PC-3 (cell line): Measurements from ENCODE around the gene SLC2A14.
"Not testable (repeated sequence)": the region's sequence is repeated elsewhere in the genome, so short reads cannot be mapped to it uniquely, and the experiment has no call there.

Source experiments
- EZH2 ChIP-seq: fragments of 300-600 bp; sonication (generic); IDR thresholded peaks from one replicate; pipeline ENCODE4 v1.6.1; 2017; ENCODE audit warnings: antibody characterized with exemption, mild to moderate bottlenecking, low read length; ENCODE audit not compliant: unreplicated experiment
- EZH2phosphoT487 ChIP-seq: fragments of 300-600 bp; sonication (generic); IDR thresholded peaks from 2 replicates; pipeline ENCODE4 v1.6.1; 2018; ENCODE audit warnings: mild to moderate bottlenecking, antibody characterized with exemption, low read length, borderline replicate concordance
- TF ChIP-seq, protein P1 (sequence below): fragments of 300-600 bp; sonication (generic); conservative IDR thresholded peaks from 2 replicates; pipeline ENCODE4 v1.5.1; 2017; ENCODE audit warnings: antibody characterized with exemption, low read depth, mild to moderate bottlenecking, low read length

DNA sequence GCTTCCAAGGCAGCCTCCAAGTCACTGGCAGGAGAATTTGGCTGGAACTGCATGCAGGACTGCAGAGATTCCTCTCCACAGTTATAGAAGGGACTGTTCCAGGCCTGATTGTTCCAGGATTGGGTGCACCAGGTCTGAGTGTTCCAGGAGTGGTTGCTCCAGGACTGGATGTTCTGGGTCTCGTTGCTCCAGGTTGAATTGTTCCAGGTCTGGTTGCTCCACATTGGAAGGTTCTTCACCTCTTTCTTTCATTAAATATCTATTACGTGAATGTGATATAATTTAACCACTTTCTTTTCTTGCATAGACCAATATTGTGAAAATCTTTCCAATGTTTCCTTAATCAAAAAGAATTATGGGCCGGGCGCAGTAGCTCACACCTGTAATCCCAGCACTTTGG, 24.0 kb upstream of the SLC2A14 start:
- TF ChIP-seq, protein P1, sequence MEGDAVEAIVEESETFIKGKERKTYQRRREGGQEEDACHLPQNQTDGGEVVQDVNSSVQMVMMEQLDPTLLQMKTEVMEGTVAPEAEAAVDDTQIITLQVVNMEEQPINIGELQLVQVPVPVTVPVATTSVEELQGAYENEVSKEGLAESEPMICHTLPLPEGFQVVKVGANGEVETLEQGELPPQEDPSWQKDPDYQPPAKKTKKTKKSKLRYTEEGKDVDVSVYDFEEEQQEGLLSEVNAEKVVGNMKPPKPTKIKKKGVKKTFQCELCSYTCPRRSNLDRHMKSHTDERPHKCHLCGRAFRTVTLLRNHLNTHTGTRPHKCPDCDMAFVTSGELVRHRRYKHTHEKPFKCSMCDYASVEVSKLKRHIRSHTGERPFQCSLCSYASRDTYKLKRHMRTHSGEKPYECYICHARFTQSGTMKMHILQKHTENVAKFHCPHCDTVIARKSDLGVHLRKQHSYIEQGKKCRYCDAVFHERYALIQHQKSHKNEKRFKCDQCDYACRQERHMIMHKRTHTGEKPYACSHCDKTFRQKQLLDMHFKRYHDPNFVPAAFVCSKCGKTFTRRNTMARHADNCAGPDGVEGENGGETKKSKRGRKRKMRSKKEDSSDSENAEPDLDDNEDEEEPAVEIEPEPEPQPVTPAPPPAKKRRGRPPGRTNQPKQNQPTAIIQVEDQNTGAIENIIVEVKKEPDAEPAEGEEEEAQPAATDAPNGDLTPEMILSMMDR = not testable (repeated sequence)
- TF ChIP-seq EZH2phosphoT487, EZH2: not testable (repeated sequence)
